Measurements from ENCODE around the gene PARD3B.

The PARD3B gene

GRCh38 chr2:204776781-204777559 lies 231.7 kb downstream of the PARD3B start:
- no peak overlapping the region for H2AFZ ChIP-seq (ENCODE audit: low read depth, low read length, severe bottlenecking)
- no peak overlapping the region for H3K27ac ChIP-seq (ENCODE audit: low read depth, low read length)
- no peaks in the 10 kb centered on the region for H3K9me2 ChIP-seq (replicated peaks; ENCODE audit: insufficient read depth, low read length)
- TF ChIP-seq CTCF (IDR thresholded peaks at IDR 0.05; ENCODE audit: insufficient read depth, low read length, poor library complexity, severe bottlenecking) (no peak), EZH2phosphoT487 (conservative IDR thresholded peaks at IDR 0.05; ENCODE audit: low read length) (no peak)
- no peak overlapping the region for H3K4me3 ChIP-seq (ENCODE audit: insufficient read depth, low read length, poor library complexity, severe bottlenecking)
- no peak overlapping the region for H3K4me2 ChIP-seq (ENCODE audit: low read depth, low read length, poor library complexity, severe bottlenecking)
- no peaks in the 10 kb centered on the region for H3F3A ChIP-seq (ENCODE audit: insufficient read depth)
- H3K27me3 ChIP-seq (ENCODE audit: low read length): no peaks in the 10 kb centered on the region
- H3K36me3 ChIP-seq (ENCODE audit: low read length): no peaks in the 10 kb centered on the region
- no peaks in the 10 kb centered on the region for H4K20me1 ChIP-seq (ENCODE audit: low read depth, low read length)
- no peak overlapping the region for H3K9ac ChIP-seq (ENCODE audit: low read length)
- H3K79me2 ChIP-seq (ENCODE audit: insufficient read depth, low read length): no peaks in the 10 kb centered on the region
- H3K9me3 ChIP-seq (ENCODE audit: insufficient read depth, low read length): no peaks in the 10 kb centered on the region

GRCh38 chr2:204779771-204780170 lies 234.5 kb downstream of the PARD3B start:
- H3K4me3 ChIP-seq (ENCODE audit: insufficient read depth, low read length, poor library complexity, severe bottlenecking): no peak overlapping the region
- H3K36me3 ChIP-seq (ENCODE audit: low read length): no peaks in the 10 kb centered on the region
- no peak overlapping the region for H3K4me2 ChIP-seq (ENCODE audit: low read depth, low read length, poor library complexity, severe bottlenecking)
- H3K79me2 ChIP-seq (ENCODE audit: insufficient read depth, low read length): no peaks in the 10 kb centered on the region
- H3K27me3 ChIP-seq (ENCODE audit: low read length): no peaks in the 10 kb centered on the region
- H3K27ac ChIP-seq (ENCODE audit: low read depth, low read length): no peak overlapping the region
- H3K9me3 ChIP-seq (ENCODE audit: insufficient read depth, low read length): no peaks in the 10 kb centered on the region
- H3K9me2 ChIP-seq (replicated peaks; ENCODE audit: insufficient read depth, low read length): no peaks in the 10 kb centered on the region
- H3K9ac ChIP-seq (ENCODE audit: low read length): no peak overlapping the region
- no peak overlapping the region for H2AFZ ChIP-seq (ENCODE audit: low read depth, low read length, severe bottlenecking)
- H4K20me1 ChIP-seq (ENCODE audit: low read depth, low read length): no peaks in the 10 kb centered on the region
- H3F3A ChIP-seq (ENCODE audit: insufficient read depth): no peaks in the 10 kb centered on the region
- TF ChIP-seq CTCF (IDR thresholded peaks at IDR 0.05; ENCODE audit: insufficient read depth, low read length, poor library complexity, severe bottlenecking) (no peak), EZH2phosphoT487 (conservative IDR thresholded peaks at IDR 0.05; ENCODE audit: low read length) (no peak)

- Histone ChIP-seq H3K27me3 (ENCODE audit: low read length) (no peaks in the 10 kb centered on the region), H3K4me2 (ENCODE audit: low read depth, low read length, poor library complexity, severe bottlenecking) (no peak overlapping the region), H3K9me2 (replicated peaks; ENCODE audit: insufficient read depth, low read length) (no peaks in the 10 kb centered on the region), H3K79me2 (ENCODE audit: insufficient read depth, low read length) (no peaks in the 10 kb centered on the region), H4K20me1 (ENCODE audit: low read depth, low read length) (no peaks in the 10 kb centered on the region), H3K27ac (ENCODE audit: low read depth, low read length) (no peak overlapping the region), H3F3A (ENCODE audit: insufficient read depth) (no peaks in the 10 kb centered on the region), H3K4me3 (ENCODE audit: insufficient read depth, low read length, poor library complexity, severe bottlenecking) (no peak overlapping the region), H3K9ac (ENCODE audit: low read length) (no peak overlapping the region), H3K9me3 (ENCODE audit: insufficient read depth, low read length) (no peaks in the 10 kb centered on the region), H3K36me3 (ENCODE audit: low read length) (no peaks in the 10 kb centered on the region), H2AFZ (ENCODE audit: low read depth, low read length, severe bottlenecking) (no peak overlapping the region)
- no peak for TF ChIP-seq CTCF (IDR thresholded peaks at IDR 0.05; ENCODE audit: insufficient read depth, low read length, poor library complexity, severe bottlenecking)
- TF ChIP-seq EZH2phosphoT487 (conservative IDR thresholded peaks at IDR 0.05; ENCODE audit: low read length): no peak
Observed at GRCh38 chr2:204781941-204782340, 236.7 kb downstream of the PARD3B start.

All from SU-DHL-6 (cell line).